Stimulated activated effector memory CD8-positive, alpha-beta T cell treated with anti-CD3 and anti-CD28 coated beads, Interleukin-12 subunit alpha, Interleukin-12 subunit beta, amount 100 ng/mL, for 72 hours (primary cell): ENCODE data around the gene SLC6A6.
"Not testable (repeated sequence)": the region's sequence is repeated elsewhere in the genome, so short reads cannot be mapped to it uniquely, and the experiment has no call there.

Experiments used
- ATAC-seq: fragments of 150-1000 bp; cut with Tn5 transposase; 2 replicates; pipeline ENCODE4 v1.10.0; 2021
- DNase-seq, 2 donors: peaks; one replicate each; pipeline ENCODE4 v3.0.0; 2021 to 2022; ENCODE audit warnings: low spot score in 2 of 2
- H3K27ac Mint-ChIP-seq: one replicate; pipeline ENCODE4 v1.8.0; 2022; ENCODE audit warnings: mild to moderate bottlenecking, mixed read lengths
- H3K36me3 Mint-ChIP-seq: one replicate; pipeline ENCODE4 v1.8.0; 2022; ENCODE audit warnings: mild to moderate bottlenecking, mixed read lengths
- H3K4me1 Mint-ChIP-seq: one replicate; pipeline ENCODE4 v1.8.0; 2022; ENCODE audit warnings: mixed read lengths
- H3K4me3 Mint-ChIP-seq: one replicate; pipeline ENCODE4 v1.8.0; 2022; ENCODE audit warnings: mild to moderate bottlenecking, mixed read lengths
- H3K9me3 Mint-ChIP-seq: one replicate; pipeline ENCODE4 v1.8.0; 2022; ENCODE audit warnings: mixed read lengths

The SLC6A6 gene

DNA sequence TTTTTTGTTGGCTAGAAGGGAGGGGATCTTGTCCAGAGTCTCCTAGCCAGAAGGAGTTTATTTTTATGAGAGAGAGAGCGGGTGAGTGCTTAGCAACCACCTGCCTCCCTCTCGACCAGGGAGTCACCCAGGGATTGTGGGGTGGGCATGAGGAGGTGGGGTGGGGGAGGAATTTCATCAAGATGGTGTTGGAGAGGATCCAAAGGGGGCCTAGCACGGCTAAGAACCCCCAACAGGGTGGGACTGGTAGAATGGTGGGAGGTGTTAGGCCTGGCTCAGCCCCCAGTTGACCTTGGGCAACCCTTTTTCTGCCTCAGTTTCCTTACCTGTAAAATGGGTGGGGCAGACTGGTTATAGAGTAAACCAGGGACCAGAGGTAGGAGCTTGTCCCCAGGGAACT, 1.8 kb downstream of the SLC6A6 start:
- ATAC-seq (no peak), DNase-seq (no peak)
- Mint-ChIP-seq H3K4me3 (peak overlapping the region; percentile 99), H3K36me3 (peaks cover 70% of the 10 kb centered on the region), H3K4me1 (peaks cover 54% of the 10 kb centered on the region), H3K27ac (peak overlapping the region; percentile 97), H3K9me3 (no peaks in the 10 kb centered on the region)

DNA sequence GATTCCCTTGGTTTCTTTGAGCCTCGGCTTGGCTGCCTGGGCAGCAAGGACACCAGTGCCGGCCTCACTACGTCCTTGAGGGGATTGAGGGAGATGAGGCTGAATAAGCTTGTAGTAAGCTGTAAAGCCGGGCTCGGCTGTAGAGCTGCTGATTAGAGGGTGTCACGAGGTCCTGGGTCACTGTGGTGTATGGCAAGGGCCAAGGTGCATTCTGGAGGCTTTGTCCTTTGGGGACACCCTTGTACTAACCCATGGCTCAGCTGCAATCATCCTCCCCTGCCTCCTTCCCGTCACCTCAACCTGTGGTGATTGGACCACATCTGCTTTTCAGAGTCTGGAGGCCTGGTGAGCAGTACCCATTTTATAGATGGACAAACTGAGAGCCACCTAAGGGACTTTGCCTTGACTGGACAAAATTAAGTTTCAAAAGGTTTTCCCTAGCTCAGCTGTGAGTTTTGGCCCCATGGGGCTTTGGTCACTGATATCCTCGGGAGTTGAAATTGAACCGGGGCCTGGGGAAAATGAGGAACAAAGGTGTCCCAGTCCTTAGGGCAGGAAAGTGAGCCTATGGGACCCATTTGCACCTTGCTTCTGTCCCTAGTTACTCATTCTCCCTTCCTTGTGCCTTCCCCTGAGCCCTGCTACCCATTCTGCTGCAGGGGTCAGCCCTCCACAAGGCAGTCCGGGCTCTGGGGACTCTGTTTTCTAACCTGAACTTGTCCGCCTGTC, 2.4 kb downstream of the SLC6A6 start:
- peaks cover 70% of the 10 kb centered on the region for H3K36me3 Mint-ChIP-seq
- peak overlapping the region; percentile 99 for H3K4me3 Mint-ChIP-seq
- no peak for ATAC-seq
- no peak for DNase-seq
- H3K4me1 Mint-ChIP-seq: peaks cover 59% of the 10 kb centered on the region
- no peaks in the 10 kb centered on the region for H3K9me3 Mint-ChIP-seq
- H3K27ac Mint-ChIP-seq: peak overlapping the region; percentile 97

DNA sequence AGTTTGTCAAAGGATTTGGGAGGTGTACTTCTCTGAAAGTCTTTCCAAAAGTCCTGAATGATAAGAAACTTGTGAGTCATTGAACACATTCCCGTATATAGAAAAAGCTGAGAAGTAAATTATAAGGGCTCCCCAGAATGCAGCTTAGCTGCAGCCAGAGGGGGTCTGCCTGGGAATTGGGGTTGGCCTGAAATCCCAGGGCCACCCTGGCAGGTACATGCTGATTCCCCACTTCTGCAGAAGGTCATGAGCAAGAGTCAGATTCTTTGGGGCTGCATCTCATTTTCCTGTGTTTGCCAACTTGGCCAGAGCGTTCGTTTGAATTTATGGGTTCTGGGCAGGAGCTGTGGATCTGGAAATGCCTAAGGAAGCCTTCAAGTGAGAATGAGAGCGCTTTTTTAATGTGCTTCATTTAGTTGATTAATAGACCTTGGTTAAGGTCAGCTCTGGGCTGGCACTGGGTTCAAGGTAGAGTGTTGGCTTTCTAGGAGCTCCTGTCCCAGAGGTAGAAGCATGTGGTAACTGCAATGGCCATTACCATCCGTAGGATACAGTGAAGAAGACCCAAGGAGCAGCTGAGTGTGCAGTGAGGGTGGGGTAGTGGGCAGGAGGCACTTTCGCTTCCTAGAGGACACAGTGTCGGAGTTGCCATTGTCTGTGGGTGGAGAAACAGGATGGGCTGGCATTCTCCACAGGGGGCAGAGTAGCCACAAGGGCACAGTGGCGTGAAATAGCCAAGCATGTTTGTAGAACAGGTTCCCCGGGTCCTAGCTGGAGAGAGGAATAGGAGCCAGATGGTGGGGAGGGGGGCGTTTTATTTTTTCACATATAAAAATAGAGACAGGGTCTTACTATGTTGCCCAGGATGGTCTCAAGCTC, 3.2 kb downstream of the SLC6A6 start:
- H3K9me3 Mint-ChIP-seq: no peaks in the 10 kb centered on the region
- H3K36me3 Mint-ChIP-seq: peaks cover 76% of the 10 kb centered on the region
- DNase-seq: no peak
- ATAC-seq: no peak
- peak overlapping the region; percentile 56 for H3K27ac Mint-ChIP-seq
- peak overlapping the region; percentile 99 for H3K4me3 Mint-ChIP-seq
- peaks cover 65% of the 10 kb centered on the region for H3K4me1 Mint-ChIP-seq

DNA sequence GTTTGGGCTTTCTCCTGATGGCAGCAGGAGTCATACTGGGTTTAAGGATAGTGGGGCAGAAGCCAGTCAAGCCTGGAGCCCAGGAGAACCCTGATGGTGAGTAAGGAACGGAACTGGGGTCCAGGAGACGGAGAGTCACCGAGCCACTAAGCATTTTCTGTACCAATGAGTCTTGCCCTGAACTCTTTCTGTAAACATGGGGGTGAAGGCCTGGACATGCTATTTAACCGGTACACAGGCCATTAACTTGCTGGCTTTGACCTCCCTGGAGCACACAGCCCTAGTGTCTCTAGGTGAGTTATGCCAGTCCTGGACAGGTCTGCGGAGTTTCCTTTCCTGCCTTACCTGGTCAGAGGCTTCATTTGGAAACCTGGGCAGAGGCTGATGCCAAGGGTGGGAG, 3.9 kb downstream of the SLC6A6 start:
- DNase-seq (no peak), ATAC-seq (no peak)
- H3K27ac Mint-ChIP-seq: peak overlapping the region; percentile 56
- peaks cover 66% of the 10 kb centered on the region for H3K4me1 Mint-ChIP-seq
- H3K4me3 Mint-ChIP-seq: no peak overlapping the region
- H3K9me3 Mint-ChIP-seq: no peaks in the 10 kb centered on the region
- peaks cover 82% of the 10 kb centered on the region for H3K36me3 Mint-ChIP-seq

DNA sequence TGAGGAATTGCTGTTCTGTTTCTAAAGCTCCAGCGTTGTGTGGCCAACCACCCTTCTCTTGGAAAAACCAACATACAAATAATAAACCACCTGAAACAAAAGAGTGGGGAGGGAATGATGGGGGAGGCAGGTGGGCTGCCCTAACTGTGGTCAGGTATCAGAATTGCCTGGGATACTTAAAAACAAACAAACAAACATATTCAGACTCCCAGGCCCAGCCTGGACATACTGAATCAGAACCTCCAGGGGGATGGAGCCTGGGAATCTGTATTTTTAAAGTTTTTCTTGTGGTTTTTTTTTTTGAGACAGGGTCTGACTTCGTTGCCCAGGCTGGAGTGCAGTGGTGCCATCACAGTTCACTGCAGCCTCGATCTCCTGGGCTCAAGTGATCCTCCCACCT, 4.4 kb downstream of the SLC6A6 start:
- Mint-ChIP-seq H3K4me3 (no peak overlapping the region), H3K4me1 (peaks cover 66% of the 10 kb centered on the region), H3K9me3 (no peaks in the 10 kb centered on the region), H3K27ac (no peak overlapping the region), H3K36me3 (peaks cover 86% of the 10 kb centered on the region)
- no peak for DNase-seq
- no peak for ATAC-seq

DNA sequence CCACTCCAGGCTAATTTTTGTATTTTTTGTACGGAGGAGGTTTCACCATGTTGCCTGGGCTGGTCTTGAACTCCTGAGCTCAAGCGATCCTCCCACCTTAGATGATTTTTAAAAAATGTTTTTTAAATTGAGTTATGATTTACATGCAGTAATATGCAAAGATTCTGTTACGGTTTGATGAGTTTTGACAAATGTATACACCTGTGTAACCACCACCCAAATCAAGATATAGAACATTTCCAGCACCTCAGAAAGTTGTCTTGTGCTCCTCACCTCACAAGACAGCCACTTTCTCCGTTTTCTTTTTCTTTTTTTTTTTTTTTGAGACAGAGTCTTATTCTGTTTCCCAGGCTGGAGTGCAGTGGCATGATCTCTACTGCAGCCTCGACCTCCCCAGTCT, 4.8 kb downstream of the SLC6A6 start:
- H3K27ac Mint-ChIP-seq: peak overlapping the region; percentile 58
- DNase-seq: no peak
- peaks cover 83% of the 10 kb centered on the region for H3K36me3 Mint-ChIP-seq
- peaks cover 63% of the 10 kb centered on the region for H3K4me1 Mint-ChIP-seq
- H3K9me3 Mint-ChIP-seq: no peaks in the 10 kb centered on the region
- no peak overlapping the region for H3K4me3 Mint-ChIP-seq
- no peak for ATAC-seq

DNA sequence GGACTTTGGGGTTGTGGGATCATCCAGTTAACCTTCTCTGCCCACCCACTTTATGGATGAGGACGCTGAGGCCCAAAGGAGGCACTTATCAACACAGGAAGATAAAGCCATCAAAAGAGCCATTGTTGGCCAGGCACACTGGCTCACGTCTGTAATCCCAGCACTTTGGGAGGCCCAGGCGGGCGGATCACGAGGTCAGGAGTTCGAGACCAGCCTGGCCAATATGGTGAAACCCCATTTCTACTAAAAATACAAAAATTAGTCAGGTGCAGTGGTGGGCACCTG, 7.3 kb downstream of the SLC6A6 start:
- peaks cover 55% of the 10 kb centered on the region for H3K4me1 Mint-ChIP-seq
- DNase-seq, H3K9me3 Mint-ChIP-seq, ATAC-seq, H3K4me3 Mint-ChIP-seq: not testable (repeated sequence)
- H3K27ac Mint-ChIP-seq: peak overlapping the region; percentile 68
- peaks cover 63% of the 10 kb centered on the region for H3K36me3 Mint-ChIP-seq

DNA sequence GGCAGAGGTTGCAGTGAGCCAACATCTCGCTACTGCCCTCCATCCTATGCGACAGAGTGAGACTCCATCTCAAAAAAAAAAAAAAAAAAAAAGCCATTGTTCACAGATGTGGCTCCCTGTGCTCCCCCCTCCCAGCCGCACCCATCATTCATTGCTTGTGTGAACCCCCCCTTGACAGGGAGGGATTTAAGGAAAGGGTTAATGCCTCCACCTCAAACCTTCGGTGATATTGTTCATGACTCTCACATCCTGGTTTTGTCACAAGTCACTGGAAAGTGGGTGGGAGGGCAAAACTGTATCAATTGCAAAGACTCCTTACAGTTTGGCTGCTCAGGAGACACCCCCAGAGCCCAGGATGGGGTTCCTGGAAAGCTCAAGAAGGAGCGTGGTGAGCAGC, 7.7 kb downstream of the SLC6A6 start:
- Mint-ChIP-seq H3K27ac (peak overlapping the region; percentile 74), H3K36me3 (peaks cover 59% of the 10 kb centered on the region), H3K4me3 (no peak overlapping the region), H3K9me3 (no peaks in the 10 kb centered on the region), H3K4me1 (peaks cover 56% of the 10 kb centered on the region)
- ATAC-seq (no peak), DNase-seq (no peak)

DNA sequence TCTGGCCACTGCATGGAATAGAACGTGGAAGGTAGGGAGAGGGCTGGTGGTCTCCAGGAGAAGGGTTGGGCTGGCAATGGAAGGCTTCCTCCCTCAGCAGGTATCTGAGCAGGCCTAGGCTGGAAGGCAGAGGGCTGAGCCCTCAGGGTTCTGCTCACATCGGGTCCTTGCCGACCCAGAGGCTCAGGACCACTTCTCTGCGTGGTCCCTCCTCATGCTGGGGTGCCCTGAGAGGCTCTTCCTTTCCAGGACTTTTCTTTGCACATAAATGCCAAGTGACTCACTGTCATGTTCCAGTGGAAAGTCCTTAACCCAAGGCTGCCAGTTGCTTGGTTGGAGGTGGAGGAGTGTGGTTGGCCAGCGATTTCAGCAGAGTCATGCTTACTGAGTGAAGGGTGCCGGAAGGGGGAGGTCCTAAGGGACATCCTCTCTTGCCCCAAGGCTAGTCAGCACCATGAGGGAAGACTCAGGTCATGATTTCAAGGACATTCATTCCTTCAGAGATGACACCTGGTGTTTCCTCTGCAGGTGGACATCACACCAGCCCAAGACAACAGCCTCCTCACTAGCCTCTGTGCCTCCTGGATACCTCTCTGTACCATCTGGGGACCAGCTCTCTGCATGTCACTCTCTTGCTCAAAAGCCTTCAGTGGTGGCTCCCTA, 8.2 kb downstream of the SLC6A6 start:
- H3K4me1 Mint-ChIP-seq: peaks cover 56% of the 10 kb centered on the region
- no peak overlapping the region for H3K4me3 Mint-ChIP-seq
- ATAC-seq (peak; percentile 84), DNase-seq (no peak)
- peak overlapping the region; percentile 74 for H3K27ac Mint-ChIP-seq
- H3K36me3 Mint-ChIP-seq: peaks cover 55% of the 10 kb centered on the region
- no peaks in the 10 kb centered on the region for H3K9me3 Mint-ChIP-seq

DNA sequence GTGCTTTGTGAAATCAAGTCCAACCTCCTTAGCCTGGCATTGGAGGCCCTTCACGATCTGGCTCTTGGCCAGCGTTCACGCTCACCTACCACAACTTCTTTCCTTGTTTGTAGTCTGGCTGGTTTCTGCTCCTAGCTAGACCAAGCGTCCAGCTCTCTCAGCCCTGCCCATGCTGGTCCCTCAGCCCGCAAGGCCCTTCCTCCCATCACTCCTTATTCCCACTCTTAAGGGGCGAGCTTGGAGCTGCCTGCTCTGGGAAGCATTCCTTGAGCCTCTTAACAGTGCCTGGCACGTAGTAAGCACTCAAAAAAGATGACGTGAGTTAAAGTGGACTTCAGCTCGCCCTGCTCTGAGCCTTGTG, 8.7 kb downstream of the SLC6A6 start:
- DNase-seq (no peak), ATAC-seq (no peak)
- peaks cover 55% of the 10 kb centered on the region for H3K36me3 Mint-ChIP-seq

DNA sequence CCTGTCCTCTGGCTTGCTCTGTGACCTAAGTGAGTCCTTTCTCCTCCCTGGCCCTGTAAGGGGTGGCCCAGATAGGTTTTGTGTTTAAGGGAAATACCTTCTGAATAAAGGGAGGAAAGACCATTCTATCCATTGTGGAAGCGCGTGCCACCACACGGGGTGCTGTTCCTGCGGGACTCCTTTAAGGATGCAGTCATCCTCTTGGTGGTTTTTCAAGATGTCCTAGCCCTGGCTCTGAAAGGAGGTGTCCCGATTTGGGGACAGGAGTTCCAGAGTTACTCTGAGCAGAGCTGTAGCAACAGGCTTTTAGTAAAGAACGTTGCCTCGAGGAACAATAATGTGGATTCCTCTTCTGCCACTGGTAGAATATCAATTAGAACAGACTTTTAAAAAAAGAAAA, 9.6 kb downstream of the SLC6A6 start:
- Mint-ChIP-seq H3K4me3 (no peak overlapping the region), H3K4me1 (peaks cover 53% of the 10 kb centered on the region), H3K27ac (peak overlapping the region; percentile 74), H3K36me3 (peaks cover 55% of the 10 kb centered on the region), H3K9me3 (no peaks in the 10 kb centered on the region)
- DNase-seq (no peak), ATAC-seq (no peak)

More for the DNA sequence above, 8.7 kb downstream of the SLC6A6 start:
- Mint-ChIP-seq H3K9me3 (no peaks in the 10 kb centered on the region), H3K4me1 (peaks cover 56% of the 10 kb centered on the region), H3K4me3 (no peak overlapping the region), H3K27ac (peak overlapping the region; percentile 74)

DNA sequence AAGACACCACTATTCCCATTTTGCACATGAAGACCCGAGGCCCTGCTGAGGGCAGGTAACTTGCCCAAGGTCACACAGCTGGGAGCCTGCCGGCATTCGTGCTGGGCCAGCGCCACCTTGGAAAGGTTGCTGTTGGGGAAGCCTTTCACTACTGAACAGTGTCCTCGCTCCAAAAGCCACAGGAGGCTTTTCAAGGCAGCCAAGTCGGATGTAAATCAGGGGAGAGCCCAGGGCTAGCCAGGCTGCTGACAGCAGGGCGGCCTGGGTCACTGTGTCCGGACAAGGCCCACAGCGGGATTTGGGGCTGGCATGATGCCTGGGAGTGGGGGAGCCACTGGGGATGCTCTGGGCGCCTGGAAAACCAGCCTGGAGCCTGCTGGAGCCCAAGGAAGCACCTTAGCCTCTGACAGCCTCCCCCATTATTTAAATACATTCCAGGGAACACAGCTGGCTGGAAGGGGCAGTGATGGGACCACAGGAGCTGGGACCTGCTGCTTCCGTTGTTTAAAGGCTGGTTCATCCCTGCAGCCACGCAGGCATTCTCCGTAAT, 10.5 kb downstream of the SLC6A6 start:
- ATAC-seq (no peak), DNase-seq (no peak)
- Mint-ChIP-seq H3K27ac (no peak overlapping the region), H3K9me3 (no peaks in the 10 kb centered on the region), H3K4me1 (peaks cover 46% of the 10 kb centered on the region), H3K36me3 (peaks cover 55% of the 10 kb centered on the region), H3K4me3 (no peak overlapping the region)

DNA sequence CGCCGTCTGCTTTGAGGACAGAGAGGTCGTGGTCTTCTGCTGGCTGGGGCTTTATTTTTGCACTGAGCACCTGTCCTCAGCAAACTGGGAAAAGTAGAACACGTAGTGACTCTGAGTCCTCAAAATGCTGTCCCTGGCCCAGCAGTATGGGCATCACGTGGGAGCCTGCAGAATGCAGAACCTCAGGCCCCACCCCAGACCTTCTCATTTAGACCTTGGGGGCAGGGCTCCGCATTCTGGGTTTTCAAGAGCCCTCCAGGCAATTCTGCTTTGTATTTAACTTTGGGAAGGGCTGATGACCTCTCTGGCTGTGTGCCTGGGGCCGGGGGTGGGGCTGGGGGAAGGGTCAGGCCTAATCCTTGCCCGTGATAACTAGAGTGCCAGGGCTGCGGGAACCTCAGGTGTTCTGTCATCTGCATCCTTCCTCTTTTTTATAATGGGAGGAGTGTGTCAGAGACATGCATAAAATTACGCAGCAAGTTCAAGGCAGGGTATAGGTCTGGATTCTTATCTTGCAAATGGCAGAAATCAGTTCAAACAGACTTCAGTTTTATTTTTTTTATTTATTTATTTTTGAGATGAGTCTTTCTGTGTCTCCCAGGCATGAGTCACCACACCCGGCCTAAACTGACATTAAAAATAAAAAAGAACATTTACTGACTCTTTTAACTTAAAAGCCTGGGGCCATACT, 11.1 kb downstream of the SLC6A6 start:
- no peak overlapping the region for H3K27ac Mint-ChIP-seq

DNA sequence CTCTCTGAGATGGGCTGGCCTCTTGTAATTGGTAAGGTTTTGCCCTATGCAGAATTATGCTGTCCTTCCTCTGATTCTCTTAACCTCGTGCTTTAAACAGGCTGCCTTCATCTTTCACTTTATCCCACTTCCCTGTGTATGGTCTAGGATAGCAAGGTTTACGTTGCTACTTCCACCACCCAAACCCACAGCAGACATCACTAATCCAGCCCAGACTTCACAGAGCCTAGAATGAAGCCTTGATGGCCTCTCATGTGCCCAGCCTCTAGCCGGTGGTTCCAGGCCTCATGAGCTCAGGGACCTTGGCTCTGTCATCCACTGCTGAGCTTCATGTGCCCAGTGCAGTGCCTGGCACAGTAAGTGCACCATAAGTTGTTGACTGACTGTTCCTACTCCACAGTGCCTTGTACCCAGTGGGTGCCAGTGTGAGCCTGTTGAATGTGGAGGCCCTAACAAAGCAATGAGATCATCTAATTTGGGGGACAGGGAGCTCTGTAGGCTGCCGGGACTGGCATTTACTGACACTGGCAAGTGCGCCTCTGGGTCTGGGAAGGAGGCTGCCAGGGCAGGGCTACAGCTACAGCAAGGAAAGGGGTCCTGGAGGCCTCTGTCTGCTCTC, 12.5 kb downstream of the SLC6A6 start:
- ATAC-seq (no peak), DNase-seq (no peak)
- Mint-ChIP-seq H3K4me1 (peaks cover 52% of the 10 kb centered on the region), H3K4me3 (no peak overlapping the region), H3K9me3 (no peaks in the 10 kb centered on the region), H3K27ac (peak overlapping the region; percentile 18), H3K36me3 (peaks cover 52% of the 10 kb centered on the region)

More for the DNA sequence above, 11.1 kb downstream of the SLC6A6 start:
- ATAC-seq: no peak
- H3K36me3 Mint-ChIP-seq: peaks cover 55% of the 10 kb centered on the region
- H3K9me3 Mint-ChIP-seq: no peaks in the 10 kb centered on the region
- no peak for DNase-seq
- H3K4me1 Mint-ChIP-seq: peaks cover 49% of the 10 kb centered on the region
- no peak overlapping the region for H3K4me3 Mint-ChIP-seq

DNA sequence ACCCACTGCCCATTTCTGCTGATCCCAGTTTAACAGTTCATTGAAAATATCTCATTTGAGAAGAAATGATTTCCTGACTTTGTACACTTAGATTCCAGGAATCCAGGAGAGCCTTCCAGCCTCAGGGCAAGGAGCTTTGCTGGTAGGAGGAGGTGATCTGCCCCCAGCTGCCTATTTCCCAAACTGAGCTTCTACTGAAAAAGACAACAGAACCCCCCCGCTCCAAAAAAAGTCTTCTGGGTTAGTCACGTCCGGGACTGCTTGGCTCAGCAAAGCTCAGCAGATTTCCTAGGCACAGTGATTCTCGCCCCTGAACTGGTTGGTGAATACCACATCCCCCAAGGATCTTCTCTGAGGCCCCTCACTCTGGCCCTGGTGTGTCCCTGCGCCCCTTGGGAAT, 13.1 kb downstream of the SLC6A6 start:
- peak overlapping the region; percentile 18 for H3K27ac Mint-ChIP-seq
- ATAC-seq: no peak
- H3K4me1 Mint-ChIP-seq: peaks cover 47% of the 10 kb centered on the region
- DNase-seq: no peak
- no peak overlapping the region for H3K4me3 Mint-ChIP-seq
- peaks cover 49% of the 10 kb centered on the region for H3K36me3 Mint-ChIP-seq
- H3K9me3 Mint-ChIP-seq: no peaks in the 10 kb centered on the region
